GM12878 (cell line): ENCODE data around the gene CDC14A. TPM values are rescaled to one million over a fixed set of nuclear protein-coding genes. Genes with fewer than 3 reads are reported as not detected.

Source experiments
- ATAC-seq: fragments of 200-7000 bp; cut with Tn5 transposase; 3 replicates; pipeline ENCODE4 v1.9.1; 2020; ENCODE audit warnings: mild to moderate bottlenecking, moderate library complexity
- BruUV-seq: library from RNA; stranded (reverse); fragments of 400-500 nt; replicated peaks from 2 replicates; lab custom pipeline; 2021; lab: Mats Ljungman, UMichigan
- CTCF ChIA-PET: fragments of 300-600 bp; sonication (Branson Sonifier 250); formaldehyde crosslinking; extraction: SDS; loops from one replicate; lab custom pipeline; 2021; ENCODE audit warnings: inconsistent platforms; lab: Yijun Ruan, JAX
- POLR2A ChIA-PET: fragments of 350-600 bp; formaldehyde crosslinking; extraction: SDS; loops from one replicate; lab custom pipeline; 2021; ENCODE audit warnings: inconsistent platforms; lab: Charles Lee
- RAD21 ChIA-PET: fragments of 300-600 bp; sonication (Branson Sonifier 250); formaldehyde crosslinking; loops from one replicate; lab custom pipeline; 2023; ENCODE audit warnings: antibody characterized with exemption; ENCODE audit not compliant: unreplicated experiment; lab: Charles Lee
- SMC1A ChIA-PET: fragments of 300-600 bp; sonication (Branson Sonifier 250); formaldehyde crosslinking; loops from one replicate; lab custom pipeline; 2023; ENCODE audit not compliant: unreplicated experiment, uncharacterized antibody; lab: Charles Lee
- DNase-seq: peaks from one replicate; pipeline ENCODE4 v3.0.0-alpha.2; 2011; ENCODE audit warnings: low read depth, low spot score
- FAIRE-seq: peaks from 3 replicates; lab custom pipeline; 2011; peaks lifted over from hg19 to GRCh38; lab: Jason Lieb, UNC
- H2AFZ ChIP-seq: 2 replicates; pipeline ENCODE4 v1.6.0; 2011; ENCODE audit warnings: low read depth, low read length, control low read depth; ENCODE audit not compliant: control insufficient read depth
- H3K27ac ChIP-seq: 2 replicates; pipeline ENCODE4 v1.5.1; 2011; ENCODE audit warnings: control low read depth; ENCODE audit not compliant: control insufficient read depth, insufficient read depth
- H3K27me3 ChIP-seq, 2 experiments: replicated peaks in 1 of 2; 2 replicates each; pipeline versions ENCODE4 v1.6.0 to v1.6.1; 2011; ENCODE audit warnings: low read length in 1 of 2; ENCODE audit not compliant: control insufficient read depth in 2 of 2, insufficient read depth in 2 of 2
- H3K36me3 ChIP-seq, 2 experiments: 2 replicates each; pipeline ENCODE4 v1.5.1; 2011; ENCODE audit warnings: low read length in 1 of 2; ENCODE audit not compliant: control insufficient read depth in 2 of 2, insufficient read depth in 2 of 2
- H3K4me1 ChIP-seq: 2 replicates; pipeline ENCODE4 v1.6.1; 2011; ENCODE audit warnings: mild to moderate bottlenecking, low read length, moderate library complexity, mixed read lengths; ENCODE audit not compliant: control insufficient read depth, insufficient read depth
- H3K4me2 ChIP-seq: 2 replicates; pipeline ENCODE4 v1.6.0; 2011; ENCODE audit warnings: control low read depth; ENCODE audit not compliant: control insufficient read depth, insufficient read depth
- H3K4me3 ChIP-seq: fragments of 200-600 bp; sonication (generic); 2 replicates; pipeline ENCODE4 v1.5.1; 2016
- H3K79me2 ChIP-seq: 2 replicates; pipeline ENCODE4 v1.6.0; 2011; ENCODE audit warnings: low read length; ENCODE audit not compliant: control insufficient read depth, insufficient read depth
- H3K9ac ChIP-seq: 2 replicates; pipeline ENCODE4 v1.8.0; 2011; ENCODE audit warnings: low read length, control low read depth, mixed read lengths; ENCODE audit not compliant: control insufficient read depth, insufficient read depth
- H3K9me3 ChIP-seq: replicated peaks from 3 replicates; pipeline ENCODE4 v1.5.1; 2011; ENCODE audit warnings: mild to moderate bottlenecking, low read length; ENCODE audit not compliant: control insufficient read depth, insufficient read depth
- H4K20me1 ChIP-seq: 2 replicates; pipeline ENCODE4 v1.6.0; 2011; ENCODE audit not compliant: control insufficient read depth, insufficient read depth
- CEBPB ChIP-seq, 2 experiments: fragments of 150-350 bp in 1 of 2; IDR thresholded peaks; 2 replicates each; pipeline ENCODE4 v1.6.1; 2012 to 2014; ENCODE audit warnings: low read depth in 2 of 2, low read length in 2 of 2, borderline replicate concordance in 1 of 2, inconsistent platforms in 1 of 2
- CEBPZ ChIP-seq: fragments of 150-350 bp; IDR thresholded peaks from 2 replicates; pipeline ENCODE4 v1.6.1; 2016; ENCODE audit warnings: low read depth, low read length
- EED ChIP-seq: sonication (generic); IDR thresholded peaks from 2 replicates; pipeline ENCODE4 v1.6.1; 2016; ENCODE audit warnings: antibody characterized with exemption, low read depth
- ETV6 ChIP-seq, 2 experiments: fragments of 450-650 bp in 1 of 2; IDR thresholded peaks in 1 of 2; conservative IDR thresholded peaks in 1 of 2; 2 replicates each; pipeline ENCODE4 v1.6.1; 2014; ENCODE audit warnings: antibody characterized with exemption in 1 of 2, borderline replicate concordance in 1 of 2, low read depth in 1 of 2, mild to moderate bottlenecking in 1 of 2, moderate library complexity in 1 of 2
- IKZF2 ChIP-seq, 2 experiments: fragments of 450-650 bp; IDR thresholded peaks; 2 replicates each; pipeline ENCODE4 v1.6.1; 2017; ENCODE audit warnings: mild to moderate bottlenecking in 2 of 2, moderate library complexity in 2 of 2
- PAX5 ChIP-seq: IDR thresholded peaks from 2 replicates; pipeline ENCODE4 v1.6.1; 2011; ENCODE audit warnings: low read depth, low read length, borderline replicate concordance
- RAD21 ChIP-seq: IDR thresholded peaks from 2 replicates; pipeline ENCODE4 v1.6.1; 2011; ENCODE audit warnings: mild to moderate bottlenecking, low read depth, low read length, moderate library complexity; ENCODE audit not compliant: insufficient read depth
- RCOR1 ChIP-seq: conservative IDR thresholded peaks from 2 replicates; pipeline ENCODE4 v1.6.1; 2012; ENCODE audit warnings: low read depth, low read length, improper control_type of control experiment
- SPI1 ChIP-seq: IDR thresholded peaks from 2 replicates; pipeline ENCODE4 v1.6.1; 2011; ENCODE audit warnings: low read depth, mild to moderate bottlenecking, low read length, moderate library complexity, borderline replicate concordance; ENCODE audit not compliant: insufficient read depth
- TCF3 ChIP-seq: IDR thresholded peaks from 2 replicates; pipeline ENCODE4 v1.6.1; 2012; ENCODE audit warnings: low read depth, mild to moderate bottlenecking, low read length, borderline replicate concordance; ENCODE audit not compliant: insufficient read depth
- WRNIP1 ChIP-seq: IDR thresholded peaks from 2 replicates; pipeline ENCODE4 v1.6.1; 2011; ENCODE audit warnings: low read depth, low read length, improper control_type of control experiment, borderline replicate concordance
- ZNF687 ChIP-seq: fragments of 450-650 bp; IDR thresholded peaks from 2 replicates; pipeline ENCODE4 v1.6.1; 2017; ENCODE audit warnings: mild to moderate bottlenecking, moderate library complexity
- WGBS: methylation state at CpG from one replicate; pipeline ENCODE4 v1.1.6; 2016; ENCODE audit warnings: low lambda C conversion rate; ENCODE audit not compliant: insufficient replicate concordance, insufficient coverage; ENCODE audit errors: missing lambda C conversion rate; 5-methylcytosine and 5-hydroxymethylcytosine counted together
- in situ Hi-C: fragments of 300-500 bp; cut with MboI; formaldehyde crosslinking; loops from 9 replicates; pipeline ENCODE4 v1.14.3; 2018; ENCODE audit warnings: mixed read lengths
- intact Hi-C: fragments of 100-400 bp; cut with micrococcal nuclease; formaldehyde crosslinking; loops from one replicate; pipeline ENCODE4 v1.14.2; 2022; ENCODE audit not compliant: unreplicated experiment
- polyA plus RNA-seq, 11 experiments: library from polyadenylated mRNA; depleted of rRNA in 4 of 11; unstranded in 6 of 11; stranded (reverse) in 5 of 11; fragments of >200 nt; fragmentation: Nextera tagmentation in 4 of 11; fragmentation: Illumina TruSeq in 1 of 11; extraction: Ambion mirVana in 4 of 11; extraction: Trizol in 1 of 11; gene quantifications; 1 replicate in 1 of 11; 2 replicates in 10 of 11; pipeline versions ENCODE4 v1.2.1 to v1.2.3, GENCODE V29; 2011 to 2016; ENCODE audit warnings: inconsistent platforms in 2 of 11, missing spikeins in 2 of 11, low read depth in 1 of 11
- total RNA-seq, 4 experiments: library from RNA; depleted of rRNA in 3 of 4; stranded (reverse); fragments of >200 nt in 3 of 4; fragmentation: Illumina TruSeq in 1 of 4; extraction: Trizol in 1 of 4; gene quantifications; 2 replicates each; pipeline versions ENCODE4 v1.2.1 to v1.2.3, GENCODE V29; 2013 to 2021

CDC14A gene
- total and polyA plus RNA-seq, 10 of the 15 experiments (the other 5 are each of a cell fraction or from before 2014, with no cell fraction given): 1.5 to 7.1 (median 5.5) TPM

GRCh38 chr1:100530141-100530540 is 177.8 kb downstream of the CDC14A start (continued):
- no peak for TF ChIP-seq CEBPZ

- POLR2A ChIA-PET: no interaction called here
- no peaks in the 10 kb centered on the region for H4K20me1 ChIP-seq
- ATAC-seq: peak; percentile 94
- SMC1A ChIA-PET: interaction anchor here (0.5 to 2.2 kb wide), 7 partner anchors 12 to 287 kb away, joined by 3 to 6 read pairs (median 3); no protein-coding TSS in a partner anchor
- H2AFZ ChIP-seq: no peak overlapping the region
- peak; percentile 40 for DNase-seq
- peaks cover 22% of the 10 kb centered on the region; the same call in 1 of the 2 replicates for H3K4me1 ChIP-seq
- intact Hi-C loops: loop anchor here (10.0 kb wide), 2 partner anchors 496 to 726 kb away; a partner anchor contains a TSS
- peak; percentile 84 for FAIRE-seq
- CTCF ChIA-PET: interaction anchor here (0.6 to 1.7 kb wide), 4 partner anchors 10 to 337 kb away, joined by 3 to 4 read pairs (median 3); no protein-coding TSS in a partner anchor
- RAD21 ChIA-PET: interaction anchor here (1.0 to 1.3 kb wide), 2 partner anchors 12 to 59 kb away, joined by 3 read pairs; no protein-coding TSS in a partner anchor
- H3K4me2 ChIP-seq: peak overlapping the region; percentile 46
- no peaks in the 10 kb centered on the region for H3K27me3 ChIP-seq
- in situ Hi-C loops: no loop called here
- H3K36me3 ChIP-seq: no peaks in the 10 kb centered on the region
- BruUV-seq: no TSS peak
- H3K79me2 ChIP-seq: no peaks in the 10 kb centered on the region
- 3% methylated on average over 3 of the region's 3 CpGs for WGBS
- H3K9me3 ChIP-seq: no peaks in the 10 kb centered on the region
- no peak overlapping the region for H3K27ac ChIP-seq
- H3K9ac ChIP-seq: no peak overlapping the region
- no peak overlapping the region for H3K4me3 ChIP-seq
- peak; percentile 31 to 68; a peak in 3 of 4 replicates for TF ChIP-seq IKZF2 (IDR thresholded peaks at IDR 0.05)
- peak in 1 of 2 experiments; percentile 60; a peak in 1 of 4 replicates for TF ChIP-seq ETV6 (conservative IDR thresholded peaks at IDR 0.05 in 1 of 2, IDR thresholded peaks at IDR 0.05 in 1 of 2; ENCODE audit: borderline replicate concordance in 1 of 2, low read depth in 1 of 2)
- no peak for TF ChIP-seq RCOR1
- peak; percentile 41; the same call in 1 of the 2 replicates for TF ChIP-seq TCF3
- peak; percentile 28; the same call in 1 of the 2 replicates for TF ChIP-seq SPI1
- TF ChIP-seq PAX5: peak; percentile 38; the same call in 1 of the 2 replicates
- no peak for TF ChIP-seq ZNF687
- peak; percentile 71 for TF ChIP-seq EED
- no peak for TF ChIP-seq RAD21
- TF ChIP-seq WRNIP1: no peak
- peak in 1 of 2 experiments; percentile 68; a peak in 2 of 4 replicates for TF ChIP-seq CEBPB (IDR thresholded peaks at IDR 0.05; ENCODE audit: borderline replicate concordance in 1 of 2, low read depth in 2 of 2, low read length in 2 of 2)
These were observed 178.7 kb downstream of the CDC14A start for GRCh38 chr1:100530880-100531487.
